CD8-positive, alpha-beta memory T cell (primary cell): ENCODE results near the gene BANP. TPM values are rescaled to one million over a fixed set of nuclear protein-coding genes. Genes with fewer than 3 reads are reported as not detected.
A peak's percentile ranks its signal among the peaks of the same experiment; 100 is the strongest.
"Not testable (repeated sequence)": the region's sequence is repeated elsewhere in the genome, so short reads cannot be mapped to it uniquely, and the experiment has no call there.

Source experiments
- CTCF ChIA-PET: fragments of 350-600 bp; sonication (Branson Sonifier 250); formaldehyde crosslinking; loops from one replicate; lab custom pipeline; 2021; ENCODE audit warnings: antibody characterized with exemption; lab: Charles Lee
- POLR2A ChIA-PET: fragments of 350-600 bp; sonication (Branson Sonifier 250); formaldehyde crosslinking; loops from one replicate; lab custom pipeline; 2021; ENCODE audit warnings: antibody characterized with exemption; lab: Charles Lee
- DNase-seq, 5 donors: peaks; one replicate each; pipeline versions ENCODE4 v3.0.0 to v3.0.0-alpha.2; 2020 to 2022; ENCODE audit warnings: mixed read lengths in 1 of 5
- H3K27ac ChIP-seq: one replicate; pipeline ENCODE4 v1.7.0; 2013; ENCODE audit warnings: low read depth, mild to moderate bottlenecking, low read length, moderate library complexity
- H3K27me3 ChIP-seq: 2 replicates; pipeline ENCODE4 v1.7.0; 2013; ENCODE audit warnings: low read length, mild to moderate bottlenecking; ENCODE audit not compliant: insufficient read depth, poor library complexity, severe bottlenecking
- H3K36me3 ChIP-seq: 2 replicates; pipeline ENCODE4 v1.7.0; 2013; ENCODE audit warnings: mild to moderate bottlenecking, low read length, moderate library complexity; ENCODE audit not compliant: insufficient read depth
- H3K4me1 ChIP-seq: 2 replicates; pipeline ENCODE4 v1.7.0; 2013; ENCODE audit warnings: mild to moderate bottlenecking, low read length, moderate library complexity; ENCODE audit not compliant: insufficient read depth
- H3K4me3 ChIP-seq: 2 replicates; pipeline ENCODE4 v1.7.0; 2013; ENCODE audit warnings: mild to moderate bottlenecking, low read length
- H3K9me3 ChIP-seq: 2 replicates; pipeline ENCODE4 v1.7.0; 2013; ENCODE audit warnings: mild to moderate bottlenecking, low read length
- H3K27ac Mint-ChIP-seq, 8 donors: one replicate each; pipeline ENCODE4 v1.8.0; 2020 to 2021; ENCODE audit warnings: mixed read lengths in 8 of 8, mild to moderate bottlenecking in 6 of 8, inconsistent platforms in 3 of 8, moderate library complexity in 3 of 8
- H3K27me3 Mint-ChIP-seq, 2 donors: one replicate each; pipeline ENCODE4 v1.8.0; 2020 to 2021; ENCODE audit warnings: mixed read lengths in 2 of 2, mild to moderate bottlenecking in 1 of 2, moderate library complexity in 1 of 2
- H3K36me3 Mint-ChIP-seq, 3 donors: one replicate each; pipeline ENCODE4 v1.8.0; 2020 to 2021; ENCODE audit warnings: mixed read lengths in 3 of 3, inconsistent platforms in 1 of 3, mild to moderate bottlenecking in 1 of 3
- H3K4me1 Mint-ChIP-seq, 3 donors: one replicate each; pipeline ENCODE4 v1.8.0; 2020 to 2021; ENCODE audit warnings: mixed read lengths in 3 of 3, inconsistent platforms in 1 of 3, mild to moderate bottlenecking in 1 of 3
- H3K4me3 Mint-ChIP-seq, 7 donors: one replicate each; pipeline ENCODE4 v1.8.0; 2020 to 2021; ENCODE audit warnings: mixed read lengths in 7 of 7, mild to moderate bottlenecking in 6 of 7, moderate library complexity in 4 of 7, inconsistent platforms in 2 of 7
- H3K9me3 Mint-ChIP-seq, 5 donors: one replicate each; pipeline ENCODE4 v1.8.0; 2020 to 2022; ENCODE audit warnings: mixed read lengths in 5 of 5, mild to moderate bottlenecking in 3 of 5, moderate library complexity in 2 of 5, inconsistent platforms in 1 of 5
- polyA plus RNA-seq: library from polyadenylated mRNA; unstranded; fragments of 300-500 nt; fragmentation: Illumina TruSeq; gene quantifications from one replicate; pipeline ENCODE4 v1.2.3, GENCODE V29; 2021
- total RNA-seq, 2 experiments: library from RNA; stranded (reverse); gene quantifications; one replicate each; pipeline ENCODE4 v1.2.3, GENCODE V29; 2021

The BANP gene
- total and polyA plus RNA-seq, 3 experiments from 2014 or later = 28.5 to 32.5 (median 29.5) TPM

GRCh38 chr16:87914021-87914725, 37.1 kb upstream of the BANP start:
- H3K27ac Mint-ChIP-seq, H3K4me1 ChIP-seq, H3K4me3 ChIP-seq, POLR2A ChIA-PET, H3K36me3 ChIP-seq, H3K4me3 Mint-ChIP-seq, DNase-seq, H3K27me3 ChIP-seq, H3K4me1 Mint-ChIP-seq, H3K9me3 Mint-ChIP-seq, H3K9me3 ChIP-seq, H3K27ac ChIP-seq, H3K36me3 Mint-ChIP-seq: not testable (repeated sequence)
- CTCF ChIA-PET = interaction anchor here (0.8 to 10.1 kb wide), 4 partner anchors 43 to 137 kb away, joined by 3 to 68 read pairs (median 8); no protein-coding TSS in a partner anchor
- peaks cover 13 to 14% of the 10 kb centered on the region in 2 donors for H3K27me3 Mint-ChIP-seq

- peaks cover 11 to 12% of the 10 kb centered on the region in 2 donors for H3K27me3 Mint-ChIP-seq
- H3K27ac ChIP-seq = no peak overlapping the region
- H3K27me3 ChIP-seq = no peaks in the 10 kb centered on the region
- no peak overlapping the region for H3K4me3 ChIP-seq
- H3K4me1 Mint-ChIP-seq = no peaks in the 10 kb centered on the region
- CTCF ChIA-PET = interaction anchor here (1.4 to 3.2 kb wide), 2 partner anchors 44 to 136 kb away, joined by 3 to 10 read pairs; no protein-coding TSS in a partner anchor
- H3K36me3 Mint-ChIP-seq = no peaks in the 10 kb centered on the region
- H3K9me3 ChIP-seq = no peaks in the 10 kb centered on the region
- H3K4me3 Mint-ChIP-seq = no peak overlapping the region
- DNase-seq = no peak
- POLR2A ChIA-PET = no interaction called here
- no peaks in the 10 kb centered on the region for H3K4me1 ChIP-seq
- H3K27ac Mint-ChIP-seq = no peak overlapping the region
- no peaks in the 10 kb centered on the region for H3K9me3 Mint-ChIP-seq
- H3K36me3 ChIP-seq = no peaks in the 10 kb centered on the region
Measured at GRCh38 chr16:87914812-87915211, 36.4 kb upstream of the BANP start.

GRCh38 chr16:87917503-87917902, 33.7 kb upstream of the BANP start:
- ChIA-PET POLR2A (no interaction called here), CTCF (interaction anchor here (3.2 kb wide), 1 partner anchor 138 kb away, joined by 10 read pairs; no protein-coding TSS in a partner anchor)
- peaks cover 7 to 12% of the 10 kb centered on the region in 2 donors for H3K27me3 Mint-ChIP-seq
- Histone ChIP-seq H3K4me1 (no peaks in the 10 kb centered on the region), H3K4me3 (no peak overlapping the region), H3K9me3 (no peaks in the 10 kb centered on the region), H3K27ac (no peak overlapping the region), H3K36me3 (no peaks in the 10 kb centered on the region), H3K27me3 (no peaks in the 10 kb centered on the region)
- no peak for DNase-seq
- H3K9me3 Mint-ChIP-seq = no peaks in the 10 kb centered on the region
- H3K4me1 Mint-ChIP-seq = no peaks in the 10 kb centered on the region
- H3K27ac Mint-ChIP-seq = peak overlapping the region in 2 of 8 donors; percentile 74 to 77
- H3K4me3 Mint-ChIP-seq = no peak overlapping the region
- H3K36me3 Mint-ChIP-seq = no peaks in the 10 kb centered on the region

- H3K27me3 Mint-ChIP-seq = peaks cover 5 to 12% of the 10 kb centered on the region in 2 donors
- no peak overlapping the region for H3K4me3 Mint-ChIP-seq
- H3K4me3 ChIP-seq = no peak overlapping the region
- no peak for DNase-seq
- ChIA-PET POLR2A (no interaction called here), CTCF (no interaction called here)
- no peaks in the 10 kb centered on the region for H3K27me3 ChIP-seq
- no peaks in the 10 kb centered on the region for H3K36me3 Mint-ChIP-seq
- H3K9me3 ChIP-seq = no peaks in the 10 kb centered on the region
- no peaks in the 10 kb centered on the region for H3K9me3 Mint-ChIP-seq
- H3K27ac Mint-ChIP-seq = peak overlapping the region in 1 of 8 donors; percentile 90
- H3K4me1 ChIP-seq = no peaks in the 10 kb centered on the region
- H3K36me3 ChIP-seq = no peaks in the 10 kb centered on the region
- no peaks in the 10 kb centered on the region for H3K4me1 Mint-ChIP-seq
- no peak overlapping the region for H3K27ac ChIP-seq
Measured at GRCh38 chr16:87918338-87918737, 32.9 kb upstream of the BANP start.

GRCh38 chr16:87918866-87919680, 32.2 kb upstream of the BANP start:
- no peak for DNase-seq
- Mint-ChIP-seq H3K4me1 (no peaks in the 10 kb centered on the region), H3K27ac (peak overlapping the region in 1 of 8 donors; percentile 90), H3K9me3 (no peaks in the 10 kb centered on the region), H3K36me3 (no peaks in the 10 kb centered on the region), H3K27me3 (peaks cover 5 to 12% of the 10 kb centered on the region in 2 donors), H3K4me3 (no peak overlapping the region)
- Histone ChIP-seq H3K9me3 (no peaks in the 10 kb centered on the region), H3K36me3 (no peaks in the 10 kb centered on the region), H3K27me3 (no peaks in the 10 kb centered on the region), H3K27ac (no peak overlapping the region), H3K4me3 (no peak overlapping the region), H3K4me1 (no peaks in the 10 kb centered on the region)
- CTCF ChIA-PET = no interaction called here
- POLR2A ChIA-PET = no interaction called here

- H3K4me3 Mint-ChIP-seq = no peak overlapping the region
- H3K4me1 ChIP-seq = no peaks in the 10 kb centered on the region
- no peaks in the 10 kb centered on the region for H3K9me3 ChIP-seq
- no peak for DNase-seq
- CTCF ChIA-PET = no interaction called here
- H3K9me3 Mint-ChIP-seq = no peaks in the 10 kb centered on the region
- POLR2A ChIA-PET = no interaction called here
- no peak overlapping the region for H3K27ac ChIP-seq
- H3K4me1 Mint-ChIP-seq = no peaks in the 10 kb centered on the region
- H3K36me3 Mint-ChIP-seq = no peaks in the 10 kb centered on the region
- no peaks in the 10 kb centered on the region for H3K36me3 ChIP-seq
- no peaks in the 10 kb centered on the region for H3K27me3 ChIP-seq
- H3K27ac Mint-ChIP-seq = no peak overlapping the region
- H3K4me3 ChIP-seq = no peak overlapping the region
- H3K27me3 Mint-ChIP-seq = peaks cover 8 to 12% of the 10 kb centered on the region in 2 donors
Measured at GRCh38 chr16:87919681-87919994, 31.6 kb upstream of the BANP start.

GRCh38 chr16:87921236-87921773, 29.9 kb upstream of the BANP start:
- no peaks in the 10 kb centered on the region for H3K27me3 ChIP-seq
- Mint-ChIP-seq H3K27me3 (peaks cover 17 to 20% of the 10 kb centered on the region in 2 donors), H3K9me3 (no peaks in the 10 kb centered on the region), H3K27ac (no peak overlapping the region), H3K4me3 (no peak overlapping the region), H3K36me3 (no peaks in the 10 kb centered on the region), H3K4me1 (peaks cover 0 to 2% (median 2%) of the 10 kb centered on the region in 3 donors)
- peaks cover 3% of the 10 kb centered on the region for H3K4me1 ChIP-seq
- ChIA-PET CTCF (no interaction called here), POLR2A (no interaction called here)
- no peaks in the 10 kb centered on the region for H3K36me3 ChIP-seq
- no peak overlapping the region for H3K27ac ChIP-seq
- H3K4me3 ChIP-seq = no peak overlapping the region
- DNase-seq = no peak
- no peaks in the 10 kb centered on the region for H3K9me3 ChIP-seq
